Nephron progenitor cell (in vitro differentiated cells): ENCODE data around the gene ARHGEF11.

Source experiments
- DNase-seq: peaks from one replicate; pipeline ENCODE4 v3.0.0; 2021
- H3K27ac Mint-ChIP-seq: 2 replicates; pipeline ENCODE4 v1.8.0; 2021; ENCODE audit warnings: mild to moderate bottlenecking, moderate library complexity, mixed read lengths
- H3K27me3 Mint-ChIP-seq: 2 replicates; pipeline ENCODE4 v1.8.0; 2021; ENCODE audit warnings: mild to moderate bottlenecking, low read depth, mixed read lengths; ENCODE audit not compliant: poor library complexity
- H3K36me3 Mint-ChIP-seq: 2 replicates; pipeline ENCODE4 v1.8.0; 2021; ENCODE audit warnings: low read depth, mixed read lengths
- H3K4me1 Mint-ChIP-seq: 2 replicates; pipeline ENCODE4 v1.8.0; 2021; ENCODE audit warnings: mixed read lengths
- H3K4me3 Mint-ChIP-seq: 2 replicates; pipeline ENCODE4 v1.8.0; 2021; ENCODE audit warnings: mild to moderate bottlenecking, moderate library complexity, mixed read lengths
- H3K9me3 Mint-ChIP-seq: 2 replicates; pipeline ENCODE4 v1.8.0; 2021; ENCODE audit warnings: mild to moderate bottlenecking, moderate library complexity, mixed read lengths
- TF ChIP-seq, protein P1 (sequence below): fragments of 200-600 bp; sonication (generic); IDR thresholded peaks from 2 replicates; pipeline ENCODE4 v1.5.0; 2021; ENCODE audit warnings: antibody characterized with exemption

Gene ARHGEF11

DNA sequence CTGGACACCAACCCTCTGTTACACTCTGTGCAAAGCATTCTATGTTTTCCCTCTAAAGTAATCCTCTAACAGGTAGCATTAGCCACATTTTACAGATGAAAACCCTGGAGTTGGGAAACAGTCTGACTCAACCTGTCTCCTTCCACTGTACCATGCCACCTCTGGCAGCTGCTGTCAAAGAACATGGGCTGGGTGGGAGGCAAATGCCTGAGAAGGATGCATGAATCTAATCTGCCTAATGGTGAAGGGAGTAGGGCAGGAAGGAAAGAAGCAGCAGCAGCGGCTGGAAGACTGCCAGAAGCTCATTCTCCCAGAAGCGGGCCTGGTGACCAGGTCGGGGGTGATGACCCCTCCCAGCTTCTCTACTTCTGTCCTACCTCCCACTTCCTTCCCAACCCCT lies 103.4 kb downstream of the ARHGEF11 start:
- no peak overlapping the region for H3K27ac Mint-ChIP-seq
- no peaks in the 10 kb centered on the region for H3K27me3 Mint-ChIP-seq
- no peak overlapping the region for H3K4me3 Mint-ChIP-seq
- peaks cover 82% of the 10 kb centered on the region for H3K36me3 Mint-ChIP-seq
- no peak for DNase-seq
- TF ChIP-seq, protein P1, sequence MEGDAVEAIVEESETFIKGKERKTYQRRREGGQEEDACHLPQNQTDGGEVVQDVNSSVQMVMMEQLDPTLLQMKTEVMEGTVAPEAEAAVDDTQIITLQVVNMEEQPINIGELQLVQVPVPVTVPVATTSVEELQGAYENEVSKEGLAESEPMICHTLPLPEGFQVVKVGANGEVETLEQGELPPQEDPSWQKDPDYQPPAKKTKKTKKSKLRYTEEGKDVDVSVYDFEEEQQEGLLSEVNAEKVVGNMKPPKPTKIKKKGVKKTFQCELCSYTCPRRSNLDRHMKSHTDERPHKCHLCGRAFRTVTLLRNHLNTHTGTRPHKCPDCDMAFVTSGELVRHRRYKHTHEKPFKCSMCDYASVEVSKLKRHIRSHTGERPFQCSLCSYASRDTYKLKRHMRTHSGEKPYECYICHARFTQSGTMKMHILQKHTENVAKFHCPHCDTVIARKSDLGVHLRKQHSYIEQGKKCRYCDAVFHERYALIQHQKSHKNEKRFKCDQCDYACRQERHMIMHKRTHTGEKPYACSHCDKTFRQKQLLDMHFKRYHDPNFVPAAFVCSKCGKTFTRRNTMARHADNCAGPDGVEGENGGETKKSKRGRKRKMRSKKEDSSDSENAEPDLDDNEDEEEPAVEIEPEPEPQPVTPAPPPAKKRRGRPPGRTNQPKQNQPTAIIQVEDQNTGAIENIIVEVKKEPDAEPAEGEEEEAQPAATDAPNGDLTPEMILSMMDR: no peak
- peaks cover 22% of the 10 kb centered on the region for H3K4me1 Mint-ChIP-seq
- no peaks in the 10 kb centered on the region for H3K9me3 Mint-ChIP-seq

DNA sequence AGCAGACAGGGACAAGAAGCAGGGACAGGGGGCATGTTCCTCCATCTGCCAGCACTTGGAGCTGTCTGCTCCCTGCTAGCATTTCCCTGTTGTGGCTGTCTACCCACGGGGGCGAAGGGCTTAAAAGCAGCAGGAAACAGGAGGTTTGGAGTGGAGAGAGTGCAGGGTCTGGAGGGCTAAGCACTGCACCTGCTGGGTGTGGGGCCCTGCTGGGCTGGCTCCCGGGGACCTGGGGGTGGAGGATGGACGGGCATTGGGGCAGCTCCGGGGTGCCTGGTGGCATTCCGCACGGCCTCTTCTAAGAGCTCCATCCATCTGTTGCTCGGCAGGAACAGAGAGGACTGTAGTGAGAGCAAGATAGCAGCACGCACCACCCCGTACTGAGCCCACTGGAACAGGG lies 103.9 kb downstream of the ARHGEF11 start:
- TF ChIP-seq, protein P1: no peak
- no peak for DNase-seq
- Mint-ChIP-seq H3K4me3 (no peak overlapping the region), H3K9me3 (no peaks in the 10 kb centered on the region), H3K36me3 (peaks cover 82% of the 10 kb centered on the region), H3K27ac (no peak overlapping the region), H3K27me3 (no peaks in the 10 kb centered on the region), H3K4me1 (peaks cover 27% of the 10 kb centered on the region)

GRCh38 chr1:156939786-156940334 lies 105.7 kb downstream of the ARHGEF11 start:
- H3K9me3 Mint-ChIP-seq: no peaks in the 10 kb centered on the region
- no peak overlapping the region for H3K27ac Mint-ChIP-seq
- no peak for DNase-seq

DNA sequence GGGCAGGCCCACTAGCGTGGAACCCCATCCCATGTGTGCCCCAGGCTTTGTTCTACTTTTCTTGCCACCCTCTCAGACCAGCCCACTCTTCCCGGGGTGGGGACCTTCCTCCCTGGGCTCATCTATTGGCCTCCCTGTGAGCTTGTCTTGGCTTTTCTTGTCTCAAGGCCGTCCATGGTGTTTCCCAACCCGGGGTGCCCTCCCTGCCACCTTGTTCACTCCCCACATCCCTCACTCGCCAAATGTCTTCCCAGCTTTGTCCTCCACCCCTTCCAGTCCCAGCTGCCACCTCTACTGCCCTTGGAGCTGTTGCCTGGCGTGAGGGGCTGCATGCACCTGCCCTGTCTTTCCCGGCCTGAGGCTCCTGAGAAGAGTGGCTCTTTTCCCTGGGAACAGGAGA lies 106.7 kb downstream of the ARHGEF11 start:
- DNase-seq: no peak
- H3K9me3 Mint-ChIP-seq: no peaks in the 10 kb centered on the region
- no peak overlapping the region for H3K4me3 Mint-ChIP-seq
- H3K36me3 Mint-ChIP-seq: peaks cover 72% of the 10 kb centered on the region
- no peaks in the 10 kb centered on the region for H3K27me3 Mint-ChIP-seq
- peaks cover 43% of the 10 kb centered on the region for H3K4me1 Mint-ChIP-seq
- peak overlapping the region; percentile 91 for H3K27ac Mint-ChIP-seq
- TF ChIP-seq, protein P1: no peak

More at GRCh38 chr1:156939786-156940334, 105.7 kb downstream of the ARHGEF11 start:
- H3K4me3 Mint-ChIP-seq: no peak overlapping the region
- TF ChIP-seq, protein P1: no peak
- H3K4me1 Mint-ChIP-seq: peaks cover 43% of the 10 kb centered on the region
- H3K36me3 Mint-ChIP-seq: peaks cover 72% of the 10 kb centered on the region
- no peaks in the 10 kb centered on the region for H3K27me3 Mint-ChIP-seq

DNA sequence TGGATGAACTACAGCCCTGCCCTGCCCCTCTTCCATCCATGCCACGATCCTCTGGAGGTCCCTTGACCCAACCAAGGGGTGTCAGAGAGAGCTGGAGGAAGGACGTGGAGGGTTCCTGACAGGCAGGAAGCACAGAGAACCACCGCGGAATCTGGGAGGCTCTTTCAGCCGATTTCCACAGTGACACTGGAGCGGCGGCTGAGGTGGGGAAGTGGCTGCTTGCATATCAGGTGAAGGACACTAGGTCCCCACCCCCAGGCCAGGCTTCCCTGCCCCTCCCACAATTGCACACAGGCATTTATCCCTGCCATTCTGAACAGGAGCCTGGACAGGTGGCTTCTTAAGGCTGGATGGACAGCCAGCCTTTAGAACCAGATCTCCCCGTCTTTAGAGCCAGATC lies 107.7 kb downstream of the ARHGEF11 start:
- Mint-ChIP-seq H3K36me3 (peaks cover 65% of the 10 kb centered on the region), H3K9me3 (no peaks in the 10 kb centered on the region), H3K27ac (peak overlapping the region; percentile 64), H3K4me1 (peaks cover 43% of the 10 kb centered on the region), H3K27me3 (no peaks in the 10 kb centered on the region), H3K4me3 (no peak overlapping the region)
- DNase-seq: no peak
- TF ChIP-seq, protein P1: no peak

DNA sequence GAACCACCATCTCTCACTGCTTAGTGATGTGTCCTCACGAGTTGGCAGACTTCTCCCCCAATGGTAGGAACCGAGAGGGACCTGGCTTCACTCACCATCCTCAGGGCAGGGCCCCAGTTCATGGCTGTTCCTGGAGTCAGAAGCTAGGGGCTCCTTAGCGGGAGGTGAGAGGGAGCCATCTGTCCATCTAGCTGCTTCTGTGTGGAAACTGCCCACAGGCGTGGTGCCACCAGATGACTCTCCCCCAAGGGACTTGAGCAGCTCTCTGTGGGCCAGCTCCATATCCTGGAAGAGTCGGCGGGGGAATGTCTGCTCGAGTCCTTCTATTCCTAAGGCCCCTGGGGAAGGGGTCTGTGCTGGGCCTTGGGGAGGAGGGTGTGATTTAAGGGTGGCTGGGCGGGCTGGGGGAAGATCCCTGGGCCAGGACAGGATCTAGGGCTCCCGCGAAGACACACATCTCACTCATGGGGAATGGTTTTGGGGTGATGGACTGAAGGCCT lies 108.8 kb downstream of the ARHGEF11 start:
- no peak overlapping the region for H3K4me3 Mint-ChIP-seq
- peaks cover 43% of the 10 kb centered on the region for H3K4me1 Mint-ChIP-seq
- H3K27me3 Mint-ChIP-seq: peaks cover 8% of the 10 kb centered on the region
- DNase-seq: no peak
- H3K9me3 Mint-ChIP-seq: no peaks in the 10 kb centered on the region
- peaks cover 53% of the 10 kb centered on the region for H3K36me3 Mint-ChIP-seq
- TF ChIP-seq, protein P1: no peak
- H3K27ac Mint-ChIP-seq: peak overlapping the region; percentile 64
